Stimulated activated CD4-positive, alpha-beta T cell treated with anti-CD3 and anti-CD28 coated beads, Interleukin-2, amount 100 ng/mL, for 4 hours (primary cell): Measurements from ENCODE around the gene RFC2.
A peak's percentile ranks its signal among the peaks of the same experiment; 100 is the strongest.
"Not testable (repeated sequence)": the region's sequence is repeated elsewhere in the genome, so short reads cannot be mapped to it uniquely, and the experiment has no call there.

Source experiments
- DNase-seq: peaks from one replicate; pipeline ENCODE4 v3.0.0-alpha.2; 2020; ENCODE audit warnings: low read depth

RFC2 gene

GRCh38 chr7:74217455-74218342 is 36.5 kb downstream of the RFC2 start:
- DNase-seq, result no peak

- DNase-seq, result no peak
Measured at GRCh38 chr7:74216361-74216761, 37.8 kb downstream of the RFC2 start.

- no peak for DNase-seq
Measured at GRCh38 chr7:74215921-74216320, 38.3 kb downstream of the RFC2 start.

- no peak for DNase-seq
Measured at GRCh38 chr7:74214816-74215630, 39.2 kb downstream of the RFC2 start.

- DNase-seq, result no peak
Measured at GRCh38 chr7:74212661-74213060, 41.5 kb downstream of the RFC2 start.

GRCh38 chr7:74208241-74208640 is 46.0 kb downstream of the RFC2 start:
- not testable (repeated sequence) for DNase-seq

- DNase-seq, result no peak
Measured at GRCh38 chr7:74207586-74207985, 46.6 kb downstream of the RFC2 start.

- peak; percentile 60 for DNase-seq
Measured at GRCh38 chr7:74206589-74207120, 47.5 kb downstream of the RFC2 start.

- not testable (repeated sequence) for DNase-seq
Measured at GRCh38 chr7:74206052-74206451, 48.1 kb downstream of the RFC2 start.

GRCh38 chr7:74203956-74204618 is 50.1 kb downstream of the RFC2 start:
- DNase-seq, result no peak

GRCh38 chr7:74202841-74203556 is 51.2 kb downstream of the RFC2 start:
- DNase-seq, result no peak

GRCh38 chr7:74199551-74200355 is 54.4 kb downstream of the RFC2 start:
- DNase-seq, result no peak

- DNase-seq, result no peak
Measured at GRCh38 chr7:74197449-74198124, 56.6 kb downstream of the RFC2 start.

GRCh38 chr7:74195968-74196654 is 58.1 kb downstream of the RFC2 start:
- DNase-seq, result not testable (repeated sequence)

- not testable (repeated sequence) for DNase-seq
Measured at GRCh38 chr7:74195139-74195860, 58.9 kb downstream of the RFC2 start.

GRCh38 chr7:74194686-74195085 is 59.5 kb downstream of the RFC2 start:
- DNase-seq, result no peak

GRCh38 chr7:74193913-74194312 is 60.3 kb downstream of the RFC2 start:
- no peak for DNase-seq

- no peak for DNase-seq
Measured at GRCh38 chr7:74193054-74193453, 61.1 kb downstream of the RFC2 start.

GRCh38 chr7:74191231-74191630 is 63.0 kb downstream of the RFC2 start:
- no peak for DNase-seq
